ENCODE data around the gene LSAMP. TPM values are rescaled to one million over a fixed set of nuclear protein-coding genes. Genes with fewer than 3 reads are reported as not detected.

LSAMP gene
- total and polyA plus RNA-seq, 2 of the 8 experiments (the other 6 are each of a cell fraction or from before 2014, with no cell fraction given): 1.8 to 5.7 TPM

DNA sequence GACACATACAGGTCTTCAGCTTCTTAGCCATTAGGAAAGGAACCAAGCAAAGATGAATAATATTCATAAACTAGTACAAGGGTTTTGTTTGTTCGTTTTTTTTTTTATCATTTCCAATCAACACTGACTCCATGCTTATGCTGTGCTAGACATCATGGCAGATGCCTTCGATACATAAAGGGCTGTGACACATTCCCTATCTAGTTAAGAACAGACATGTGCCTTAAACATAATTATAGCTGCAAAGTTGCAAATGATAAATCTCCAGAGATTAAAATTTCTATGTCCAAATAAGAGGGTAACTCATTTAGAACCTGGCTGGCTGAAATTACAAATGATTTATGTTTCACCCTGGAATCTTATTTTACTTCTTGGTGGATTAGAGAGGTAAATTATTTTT, 386.4 kb downstream of the LSAMP start:
- Histone ChIP-seq H3K9me3 (ENCODE audit: insufficient read depth in 2 of 2, low read depth in 1 of 2, low read length in 1 of 2) (no peaks in the 10 kb centered on the region), H4K91ac (replicated peaks; ENCODE audit: insufficient read length, low read length) (no peak overlapping the region), H4K5ac (ENCODE audit: insufficient read length, low read depth, low read length) (no peak overlapping the region), H3K9ac (replicated peaks in 1 of 4; ENCODE audit: extremely low read depth in 1 of 4, low read depth in 3 of 4, low read length in 3 of 4) (no peak overlapping the region), H3K79me2 (ENCODE audit: control insufficient read depth in 1 of 2, insufficient read depth in 2 of 2, low read length in 2 of 2) (no peaks in the 10 kb centered on the region), H2AK5ac (ENCODE audit: low read depth, low read length) (no peak overlapping the region), H3K14ac (ENCODE audit: insufficient read length) (no peak overlapping the region), H2BK15ac (ENCODE audit: low read length) (no peak overlapping the region), H2BK20ac (ENCODE audit: low read length) (no peak overlapping the region), H3K23ac (ENCODE audit: insufficient read length) (no peak overlapping the region), H3K27me3 (replicated peaks in 1 of 4; ENCODE audit: control insufficient read depth in 3 of 4, extremely low read depth in 1 of 4, insufficient read depth in 3 of 4, low read length in 3 of 4) (no peaks in the 10 kb centered on the region), H3K56ac (replicated peaks; ENCODE audit: insufficient read length, low read depth, low read length) (no peak overlapping the region), H3K4me3 (ENCODE audit: extremely low read depth in 1 of 4, insufficient read depth in 2 of 4, low read depth in 3 of 4, low read length in 4 of 4) (no peak overlapping the region), H3K4me1 (replicated peaks in 1 of 4; ENCODE audit: control insufficient read depth in 3 of 4, insufficient read depth in 4 of 4, low read length in 3 of 4) (no peaks in the 10 kb centered on the region; a peak in 3 of 7 replicates), H2BK5ac (ENCODE audit: low read depth, low read length) (no peak overlapping the region), H2BK12ac (ENCODE audit: low read depth, low read length) (no peak overlapping the region), H3K4ac (replicated peaks; ENCODE audit: insufficient read length, low read depth, low read length) (no peak overlapping the region), H3K18ac (ENCODE audit: extremely low read depth, low read length) (no peak overlapping the region), H3K23me2 (ENCODE audit: low read depth, low read length) (no peaks in the 10 kb centered on the region), H2AFZ (ENCODE audit: low read length) (no peak overlapping the region), H3K27ac (ENCODE audit: low read depth, low read length) (no peak overlapping the region), H2BK120ac (replicated peaks; ENCODE audit: low read depth, low read length) (no peak overlapping the region), H4K20me1 (replicated peaks in 1 of 2; ENCODE audit: control insufficient read depth in 1 of 2, insufficient read depth in 2 of 2, low read length in 2 of 2) (no peaks in the 10 kb centered on the region), H4K8ac (ENCODE audit: extremely low read depth, insufficient read depth, low read length) (no peak overlapping the region), H3K4me2 (ENCODE audit: insufficient read depth in 1 of 2, low read depth in 2 of 2, low read length in 2 of 2) (no peak overlapping the region), H3K36me3 (ENCODE audit: control insufficient read depth in 2 of 4, insufficient read depth in 4 of 4, low read length in 3 of 4) (no peaks in the 10 kb centered on the region), H3K79me1 (ENCODE audit: low read depth, low read length) (no peaks in the 10 kb centered on the region)
- DNase-seq (ENCODE audit: low read depth in 1 of 2, low spot score in 2 of 2): no peak
- WGBS, 2 experiments (ENCODE audit: extremely low coverage in 1 of 2, insufficient coverage in 1 of 2, insufficient read length in 1 of 2, insufficient replicate concordance in 2 of 2, low coverage in 1 of 2, low lambda C conversion rate in 2 of 2, missing lambda C conversion rate in 1 of 2): 87% methylated on average over 2 of the region's 2 CpGs; no CpG with 5 or more reads in 1 of the 2 experiments
- ChIA-PET POLR2A (ENCODE audit: partially characterized antibody) (no interaction called here), CTCF (ENCODE audit: partially characterized antibody) (interaction anchor here (1.2 kb wide), 2 partner anchors 10 to 24 kb away, joined by 3 to 4 read pairs; no protein-coding TSS in a partner anchor)
- no peak for FAIRE-seq
- TF ChIP-seq ZNF274 (IDR thresholded peaks at IDR 0.05; ENCODE audit: borderline replicate concordance, extremely low read depth, low read length) (no peak), KDM1A (IDR thresholded peaks at IDR 0.05; ENCODE audit: borderline replicate concordance, low read length) (no peak), TAF7 (optimal IDR thresholded peaks at IDR 0.05; ENCODE audit: borderline replicate concordance, low read depth, low read length) (no peak), CBX5 (IDR thresholded peaks at IDR 0.05; ENCODE audit: low read depth, low read length) (no peak), SP4 (IDR thresholded peaks at IDR 0.05; ENCODE audit: low read length) (no peak), EGR1 (IDR thresholded peaks at IDR 0.05; ENCODE audit: borderline replicate concordance, low read depth, low read length) (no peak), TBP (IDR thresholded peaks at IDR 0.05; ENCODE audit: low read depth, low read length) (no peak), TCF12 (IDR thresholded peaks at IDR 0.05; ENCODE audit: low read depth, low read length) (no peak)
- TF ChIP-seq, protein P1, sequence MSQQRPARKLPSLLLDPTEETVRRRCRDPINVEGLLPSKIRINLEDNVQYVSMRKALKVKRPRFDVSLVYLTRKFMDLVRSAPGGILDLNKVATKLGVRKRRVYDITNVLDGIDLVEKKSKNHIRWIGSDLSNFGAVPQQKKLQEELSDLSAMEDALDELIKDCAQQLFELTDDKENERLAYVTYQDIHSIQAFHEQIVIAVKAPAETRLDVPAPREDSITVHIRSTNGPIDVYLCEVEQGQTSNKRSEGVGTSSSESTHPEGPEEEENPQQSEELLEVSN (IDR thresholded peaks at IDR 0.05): no peak

Measured in H1 (cell line).